Kidney (tissue), 14 donors: ENCODE data around the gene JPH3. TPM values are rescaled to one million over a fixed set of nuclear protein-coding genes. Genes with fewer than 3 reads are reported as not detected.

ENCODE experiments used
- DNase-seq, 5 donors: peaks; one replicate each; pipeline ENCODE4 v3.0.0-alpha.2; 2013 to 2020
- FAIRE-seq: peaks from 2 replicates; lab custom pipeline; 2012; peaks lifted over from hg19 to GRCh38; lab: Jason Lieb, UNC
- H3K27ac ChIP-seq, 2 donors: one replicate each; pipeline ENCODE4 v1.7.0; 2013; ENCODE audit warnings: low read depth in 2 of 2, low read length in 2 of 2, inconsistent platforms in 1 of 2
- H3K27me3 ChIP-seq: one replicate; pipeline ENCODE4 v1.7.1; 2013; ENCODE audit warnings: low read length, inconsistent platforms; ENCODE audit not compliant: control insufficient read depth, insufficient read depth
- H3K36me3 ChIP-seq, 3 donors: one replicate each; pipeline versions ENCODE4 v1.7.0 to v1.7.1; 2013; ENCODE audit warnings: low read length in 3 of 3, control low read depth in 1 of 3, inconsistent platforms in 1 of 3; ENCODE audit not compliant: insufficient read depth in 3 of 3, control insufficient read depth in 2 of 3
- H3K4me1 ChIP-seq, 3 donors: one replicate each; pipeline versions ENCODE4 v1.7.0 to v1.7.1; 2013; ENCODE audit warnings: low read length in 3 of 3, inconsistent platforms in 1 of 3, low read depth in 1 of 3; ENCODE audit not compliant: control insufficient read depth in 2 of 3, insufficient read depth in 2 of 3
- H3K4me3 ChIP-seq, 3 donors: one replicate each; pipeline versions ENCODE4 v1.7.0 to v1.8.1; 2013; ENCODE audit warnings: low read length in 3 of 3, control low read depth in 1 of 3, inconsistent platforms in 1 of 3
- H3K9ac ChIP-seq, 3 donors: one replicate each; pipeline versions ENCODE4 v1.7.0 to v1.7.1; 2013; ENCODE audit warnings: low read length in 3 of 3, control low read depth in 1 of 3, inconsistent platforms in 1 of 3
- H3K9me3 ChIP-seq, 3 donors: one replicate each; pipeline versions ENCODE4 v1.7.0 to v1.7.1; 2013; ENCODE audit warnings: low read length in 3 of 3, control low read depth in 1 of 3, inconsistent platforms in 1 of 3; ENCODE audit not compliant: control insufficient read depth in 2 of 3, insufficient read depth in 1 of 3
- CTCF ChIP-seq: IDR thresholded peaks from 3 replicates; pipeline ENCODE4 v1.5.1; 2012; ENCODE audit warnings: mild to moderate bottlenecking, moderate library complexity, borderline replicate concordance; ENCODE audit not compliant: insufficient read depth; ENCODE audit errors: extremely low read depth
- intact Hi-C: fragments of 100-400 bp; cut with DNase I; formaldehyde crosslinking; loops from one replicate; pipeline ENCODE4 v1.11.1; 2022
- polyA plus RNA-seq: library from polyadenylated mRNA; stranded (reverse); fragments of 350-450 nt; fragmentation: Illumina TruSeq; extraction: RNeasy Lipid Tissue Mini Kit (QIAGEN cat#74804); gene quantifications from one replicate; pipeline ENCODE4 v1.2.3, GENCODE V29; 2014; ENCODE audit warnings: low read depth, low replicate concordance; ENCODE audit not compliant: insufficient read depth
- total RNA-seq: library from RNA; stranded (reverse); fragmentation: NEBNext Ultra II Directional; extraction: Animal tissue kit (Norgen Biotek cat#: 25700); gene quantifications from one replicate; pipeline ENCODE4 v1.2.1, GENCODE V29; 2021
- donor health status: control.
- donor health status: control.
- donor health status: control.
- donor health status: control.
- donor health status: control.
- donor health status: DM: yes; HTN: yes; CAD: no.
- donor health status: Normal renal cell carcinoma (clear cell type).

JPH3 gene
- total and polyA plus RNA-seq, 2 donors from 2014 or later, result 0.69 TPM; not detected in 1

GRCh38 chr16:87701505-87701921 is 99.2 kb downstream of the JPH3 start:
- H3K27ac ChIP-seq, result no peak overlapping the region
- FAIRE-seq (no peak), DNase-seq (no peak)
- peaks cover 0 to 2% (median 0%) of the 10 kb centered on the region in 3 donors for H3K4me1 ChIP-seq
- H3K27me3 ChIP-seq, result no peaks in the 10 kb centered on the region
- H3K9me3 ChIP-seq, result no peaks in the 10 kb centered on the region
- intact Hi-C loops, result no loop called here
- TF ChIP-seq CTCF, result no peak
- H3K4me3 ChIP-seq, result no peak overlapping the region
- no peak overlapping the region for H3K9ac ChIP-seq
- peaks cover 0 to 4% (median 0%) of the 10 kb centered on the region in 3 donors for H3K36me3 ChIP-seq

- H3K27ac ChIP-seq, result no peak overlapping the region
- peaks cover 0 to 4% (median 0%) of the 10 kb centered on the region in 3 donors for H3K36me3 ChIP-seq
- peak; percentile 17 for TF ChIP-seq CTCF
- no peak overlapping the region for H3K9ac ChIP-seq
- peaks cover 0 to 2% (median 0%) of the 10 kb centered on the region in 3 donors for H3K4me1 ChIP-seq
- no peak overlapping the region for H3K4me3 ChIP-seq
- no peaks in the 10 kb centered on the region for H3K27me3 ChIP-seq
- intact Hi-C loops, result no loop called here
- peak in 4 of 5 donors; percentile 40 to 59 (median 53) for DNase-seq
- no peaks in the 10 kb centered on the region for H3K9me3 ChIP-seq
- no peak for FAIRE-seq
Measured at GRCh38 chr16:87702325-87702811, 100.1 kb downstream of the JPH3 start.

- Histone ChIP-seq H3K4me1 (peaks cover 0 to 2% (median 0%) of the 10 kb centered on the region in 3 donors), H3K36me3 (peaks cover 0 to 10% (median 0%) of the 10 kb centered on the region in 3 donors), H3K27me3 (no peaks in the 10 kb centered on the region), H3K27ac (no peak overlapping the region), H3K4me3 (no peak overlapping the region), H3K9me3 (no peaks in the 10 kb centered on the region), H3K9ac (no peak overlapping the region)
- intact Hi-C loops, result no loop called here
- TF ChIP-seq CTCF, result no peak
- peak in 1 of 5 donors; percentile 36 for DNase-seq
- no peak for FAIRE-seq
Measured at GRCh38 chr16:87703071-87703470, 100.8 kb downstream of the JPH3 start.
